GM19239 (cell line): ENCODE data around the gene CCNY.

ENCODE experiments used
- DNase-seq: peaks from one replicate; pipeline ENCODE4 v3.0.0; 2011; ENCODE audit warnings: low spot score; ENCODE audit not compliant: insufficient read length
- FAIRE-seq: peaks from 2 replicates; lab custom pipeline; 2011; peaks lifted over from hg19 to GRCh38; lab: Jason Lieb, UNC

Gene CCNY

GRCh38 chr10:35464825-35465456 lies 128.6 kb downstream of the CCNY start:
- DNase-seq (no peak), FAIRE-seq (no peak)

GRCh38 chr10:35465673-35466072 lies 129.4 kb downstream of the CCNY start:
- FAIRE-seq (no peak), DNase-seq (no peak)

GRCh38 chr10:35466170-35466569 lies 129.9 kb downstream of the CCNY start:
- DNase-seq = no peak
- no peak for FAIRE-seq

- FAIRE-seq (no peak), DNase-seq (no peak)
Observed at GRCh38 chr10:35466661-35467060, 130.4 kb downstream of the CCNY start.

GRCh38 chr10:35467186-35467585 lies 130.9 kb downstream of the CCNY start:
- DNase-seq (no peak), FAIRE-seq (no peak)

- FAIRE-seq = no peak
- no peak for DNase-seq
Observed at GRCh38 chr10:35470248-35470924, 134.1 kb downstream of the CCNY start.

GRCh38 chr10:35470925-35471315 lies 134.6 kb downstream of the CCNY start:
- DNase-seq = no peak

GRCh38 chr10:35471435-35471834 lies 135.1 kb downstream of the CCNY start:
- no peak for DNase-seq
- FAIRE-seq = no peak

More at GRCh38 chr10:35470925-35471315, 134.6 kb downstream of the CCNY start:
- FAIRE-seq = no peak

- no peak for DNase-seq
- FAIRE-seq = no peak
Observed at GRCh38 chr10:35480142-35480541, 143.8 kb downstream of the CCNY start.

- FAIRE-seq (peak; percentile 72), DNase-seq (no peak)
Observed at GRCh38 chr10:35481413-35481812, 145.1 kb downstream of the CCNY start.

- DNase-seq (no peak), FAIRE-seq (no peak)
Observed at GRCh38 chr10:35486297-35486990, 150.1 kb downstream of the CCNY start.

GRCh38 chr10:35487336-35488034 lies 151.2 kb downstream of the CCNY start:
- DNase-seq (no peak), FAIRE-seq (no peak)

GRCh38 chr10:35488228-35488627 lies 151.9 kb downstream of the CCNY start:
- no peak for DNase-seq

GRCh38 chr10:35492386-35493195 lies 156.3 kb downstream of the CCNY start:
- no peak for DNase-seq
- no peak for FAIRE-seq

More at GRCh38 chr10:35488228-35488627, 151.9 kb downstream of the CCNY start:
- FAIRE-seq = no peak

- FAIRE-seq = no peak
Observed at GRCh38 chr10:35493196-35494118, 157.1 kb downstream of the CCNY start.

GRCh38 chr10:35495521-35496119 lies 159.3 kb downstream of the CCNY start:
- FAIRE-seq = peak; percentile 71
- peak; percentile 12 for DNase-seq

More at GRCh38 chr10:35493196-35494118, 157.1 kb downstream of the CCNY start:
- no peak for DNase-seq

GRCh38 chr10:35497909-35498308 lies 161.6 kb downstream of the CCNY start:
- FAIRE-seq (no peak), DNase-seq (no peak)

GRCh38 chr10:35498693-35499092 lies 162.4 kb downstream of the CCNY start:
- DNase-seq (peak; percentile 9), FAIRE-seq (peak; percentile 73)
